Uterus (tissue), 2 donors: ENCODE measurements around the gene LRRC4B.

Source experiments
- POLR2A ChIP-seq, 2 donors: fragments of 450-650 bp; IDR thresholded peaks; one replicate each; pipeline ENCODE4 v1.6.1; 2016; ENCODE audit warnings: antibody characterized with exemption in 2 of 2, mild to moderate bottlenecking in 1 of 2, moderate library complexity in 1 of 2
- TF ChIP-seq, protein P1 (sequence below), 4 experiments: fragments of 200-600 bp in 2 of 4; fragments of 450-650 bp in 2 of 4; sonication (generic) in 2 of 4; IDR thresholded peaks; one replicate each; pipeline ENCODE4 v1.5.1; 2016 to 2019; ENCODE audit warnings: antibody characterized with exemption in 4 of 4, mild to moderate bottlenecking in 2 of 4, moderate library complexity in 1 of 4

DNA sequence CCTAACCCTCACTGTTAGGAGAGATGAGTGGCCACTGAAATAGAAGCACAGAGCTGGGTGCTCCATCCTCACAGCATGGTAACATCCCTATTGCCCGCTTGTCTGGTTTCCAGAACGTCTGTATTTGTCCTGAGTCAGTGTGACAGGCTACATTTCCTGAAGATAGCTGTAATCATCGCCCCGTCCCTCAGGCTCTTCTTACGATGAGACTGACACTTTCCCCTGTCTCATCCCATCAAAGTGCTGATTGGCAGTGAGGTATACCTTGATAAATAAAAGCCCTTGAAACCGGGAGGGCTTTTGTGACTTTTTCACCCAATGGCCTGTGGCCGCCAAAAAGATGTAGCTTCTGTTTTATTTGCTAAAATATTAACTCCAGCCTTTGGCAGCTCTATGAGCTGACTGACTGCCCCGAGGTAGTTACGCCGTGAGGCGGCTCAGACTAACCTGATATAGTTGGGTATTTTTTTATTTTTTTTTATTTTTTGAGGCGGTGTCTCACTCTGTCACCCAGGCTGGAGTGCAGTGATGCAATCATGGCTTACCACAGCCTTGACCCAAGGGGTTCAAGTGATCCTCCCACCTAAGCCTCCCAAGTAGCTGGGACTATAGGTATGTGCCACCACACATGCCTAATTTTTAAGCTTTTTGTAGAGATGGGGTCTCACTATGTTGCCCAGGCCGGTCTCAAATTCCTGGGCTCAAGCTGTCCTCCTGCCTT, 5.7 kb upstream of the LRRC4B start:
- TF ChIP-seq, protein P1, sequence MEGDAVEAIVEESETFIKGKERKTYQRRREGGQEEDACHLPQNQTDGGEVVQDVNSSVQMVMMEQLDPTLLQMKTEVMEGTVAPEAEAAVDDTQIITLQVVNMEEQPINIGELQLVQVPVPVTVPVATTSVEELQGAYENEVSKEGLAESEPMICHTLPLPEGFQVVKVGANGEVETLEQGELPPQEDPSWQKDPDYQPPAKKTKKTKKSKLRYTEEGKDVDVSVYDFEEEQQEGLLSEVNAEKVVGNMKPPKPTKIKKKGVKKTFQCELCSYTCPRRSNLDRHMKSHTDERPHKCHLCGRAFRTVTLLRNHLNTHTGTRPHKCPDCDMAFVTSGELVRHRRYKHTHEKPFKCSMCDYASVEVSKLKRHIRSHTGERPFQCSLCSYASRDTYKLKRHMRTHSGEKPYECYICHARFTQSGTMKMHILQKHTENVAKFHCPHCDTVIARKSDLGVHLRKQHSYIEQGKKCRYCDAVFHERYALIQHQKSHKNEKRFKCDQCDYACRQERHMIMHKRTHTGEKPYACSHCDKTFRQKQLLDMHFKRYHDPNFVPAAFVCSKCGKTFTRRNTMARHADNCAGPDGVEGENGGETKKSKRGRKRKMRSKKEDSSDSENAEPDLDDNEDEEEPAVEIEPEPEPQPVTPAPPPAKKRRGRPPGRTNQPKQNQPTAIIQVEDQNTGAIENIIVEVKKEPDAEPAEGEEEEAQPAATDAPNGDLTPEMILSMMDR (IDR thresholded peaks at IDR 0.05): no peak
- TF ChIP-seq POLR2A (IDR thresholded peaks at IDR 0.05): no peak
